Ectodermal cell (in vitro differentiated cells): ENCODE measurements around the gene CD8B2.
"Not testable (repeated sequence)": the region's sequence is repeated elsewhere in the genome, so short reads cannot be mapped to it uniquely, and the experiment has no call there.

Experiments used
- H3K27ac ChIP-seq: 2 replicates; pipeline ENCODE4 v1.7.0; 2013; ENCODE audit warnings: mild to moderate bottlenecking, low read depth, low read length; ENCODE audit not compliant: insufficient read depth, poor library complexity, severe bottlenecking
- H3K27me3 ChIP-seq: 2 replicates; pipeline ENCODE4 v1.7.0; 2013; ENCODE audit warnings: mild to moderate bottlenecking, low read length; ENCODE audit not compliant: insufficient read depth, control insufficient read depth, poor library complexity, severe bottlenecking
- H3K36me3 ChIP-seq: one replicate; pipeline ENCODE4 v1.7.0; 2013; ENCODE audit warnings: low read length; ENCODE audit not compliant: control insufficient read depth, insufficient read depth
- H3K4me1 ChIP-seq: one replicate; pipeline ENCODE4 v1.7.0; 2013; ENCODE audit warnings: low read length; ENCODE audit not compliant: control insufficient read depth, insufficient read depth
- H3K4me3 ChIP-seq: 2 replicates; pipeline ENCODE4 v1.7.0; 2013; ENCODE audit warnings: low read depth, low read length, control low read depth; ENCODE audit not compliant: insufficient read depth
- H3K9me3 ChIP-seq: 2 replicates; pipeline ENCODE4 v1.7.0; 2013; ENCODE audit warnings: mild to moderate bottlenecking, low read length, moderate library complexity; ENCODE audit not compliant: control insufficient read depth
- WGBS, 2 experiments: methylation state at CpG; one replicate each; pipeline ENCODE4 v1.1.7; 2013; ENCODE audit warnings: missing lambda C conversion rate in 2 of 2; 5-methylcytosine and 5-hydroxymethylcytosine counted together

CD8B2 gene

DNA sequence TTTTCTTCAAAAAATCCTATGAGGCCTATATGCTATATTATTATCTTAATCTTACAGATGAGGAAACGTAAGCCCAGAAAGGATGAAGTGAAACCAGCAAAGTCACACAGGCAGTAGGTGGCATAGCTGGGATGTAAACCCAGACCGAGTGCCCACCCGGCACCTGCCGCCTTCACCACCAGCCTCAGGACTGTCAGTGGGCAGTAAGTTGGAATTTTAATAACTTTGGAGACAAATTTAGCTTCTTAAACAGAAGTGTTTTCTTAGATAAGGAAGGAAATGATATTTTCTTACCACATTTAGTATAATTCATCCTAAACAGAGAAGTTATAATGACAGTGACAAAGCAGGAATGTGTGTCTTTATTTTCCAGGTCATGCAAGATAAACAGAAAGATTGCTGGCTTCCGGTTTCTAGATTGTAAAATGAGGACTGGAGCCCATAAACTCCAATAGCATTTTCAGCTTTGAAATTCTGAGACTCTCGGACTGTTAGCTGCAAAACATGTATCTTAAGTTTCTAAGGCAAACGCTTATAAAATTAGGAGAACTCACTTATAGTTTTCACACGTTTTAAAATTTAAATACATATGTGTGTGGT is 59.3 kb downstream of the CD8B2 start:
- WGBS, 2 experiments: 94 to 96% methylated on average over 6 to 7 of the region's 8 CpGs
- H3K27me3 ChIP-seq: peaks cover 6% of the 10 kb centered on the region
- no peak overlapping the region for H3K27ac ChIP-seq
- H3K4me1 ChIP-seq: no peaks in the 10 kb centered on the region
- no peaks in the 10 kb centered on the region for H3K36me3 ChIP-seq
- H3K4me3 ChIP-seq: no peak overlapping the region
- no peaks in the 10 kb centered on the region for H3K9me3 ChIP-seq

DNA sequence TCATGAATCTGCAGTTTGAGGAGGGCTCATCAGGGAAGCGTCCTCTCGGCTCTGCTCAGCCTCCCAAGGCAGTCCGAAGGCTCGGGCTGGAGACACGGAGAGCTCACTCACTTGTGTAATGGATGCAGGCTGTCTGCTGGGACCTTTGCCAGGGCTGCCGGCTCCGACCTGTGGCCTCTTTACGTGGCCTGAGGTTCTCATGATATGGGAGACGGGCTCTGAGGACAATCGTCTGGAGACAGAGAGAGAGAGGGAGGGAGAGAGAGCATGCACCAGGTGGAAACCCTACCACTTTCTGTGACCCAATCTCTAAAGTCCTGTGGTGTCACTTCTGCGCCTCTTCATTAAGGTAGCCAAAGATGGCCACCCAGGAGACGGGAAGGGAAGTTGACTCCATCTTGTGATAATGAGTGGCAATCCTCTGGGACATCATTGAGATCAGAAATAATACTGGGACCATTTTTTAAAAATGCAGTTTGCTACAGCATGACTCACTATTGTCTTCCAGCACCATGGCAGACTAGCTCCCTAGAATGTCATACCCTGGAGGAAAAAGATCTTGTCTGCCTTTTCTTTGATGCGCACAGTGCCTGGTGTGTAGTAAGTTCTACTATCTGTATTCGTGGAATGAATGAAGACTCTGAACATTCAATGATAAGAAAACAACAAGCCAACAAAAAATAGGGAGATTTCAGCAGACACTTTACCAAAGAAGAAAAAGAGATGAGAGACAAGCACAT is 60.2 kb downstream of the CD8B2 start:
- Histone ChIP-seq H3K27ac (no peak overlapping the region), H3K27me3 (peaks cover 6% of the 10 kb centered on the region), H3K36me3 (no peaks in the 10 kb centered on the region), H3K4me3 (no peak overlapping the region), H3K4me1 (no peaks in the 10 kb centered on the region), H3K9me3 (no peaks in the 10 kb centered on the region)
- WGBS, 2 experiments: 87 to 91% methylated on average over 12 to 14 of the region's 14 CpGs

DNA sequence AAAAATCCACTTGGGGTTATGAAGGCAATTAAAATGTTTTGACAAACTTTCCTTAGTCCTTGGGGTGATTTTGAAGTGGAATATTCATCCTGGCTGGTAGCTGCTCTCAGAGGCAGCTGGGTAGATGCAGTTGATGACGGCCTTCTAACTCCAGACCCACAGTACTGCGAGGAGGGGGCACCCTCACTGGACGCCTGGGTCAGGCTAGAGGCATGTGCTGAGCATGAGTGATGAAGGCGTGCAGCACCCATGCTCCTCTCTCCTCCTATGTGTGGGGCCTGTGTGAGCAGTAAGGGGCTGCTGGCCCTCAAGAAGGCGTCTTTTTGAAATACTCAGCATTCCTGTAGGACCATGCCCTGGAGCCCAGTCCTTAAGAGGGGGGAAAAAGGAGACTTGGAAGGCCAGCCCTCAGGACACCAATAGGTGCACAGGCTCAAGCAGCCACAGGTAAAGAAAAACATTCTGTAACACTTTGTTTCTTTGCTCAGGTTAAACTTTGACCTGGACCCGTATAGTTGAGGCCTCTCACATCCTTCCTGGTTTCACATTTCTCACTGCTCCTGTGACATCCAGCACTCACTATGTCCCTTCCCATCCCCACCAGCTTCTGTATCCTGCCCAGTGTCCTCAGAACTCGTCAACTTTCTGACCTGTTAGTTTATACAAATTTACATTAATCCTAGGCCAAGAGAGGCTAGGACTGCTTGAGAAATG is 64.4 kb downstream of the CD8B2 start:
- peaks cover 4% of the 10 kb centered on the region for H3K4me1 ChIP-seq
- H3K36me3 ChIP-seq: no peaks in the 10 kb centered on the region
- 88 to 89% methylated on average over 7 of the region's 7 CpGs for WGBS, 2 experiments
- H3K9me3 ChIP-seq: peaks cover under 1% of the 10 kb centered on the region
- no peaks in the 10 kb centered on the region for H3K27me3 ChIP-seq
- H3K4me3 ChIP-seq: no peak overlapping the region
- no peak overlapping the region for H3K27ac ChIP-seq

DNA sequence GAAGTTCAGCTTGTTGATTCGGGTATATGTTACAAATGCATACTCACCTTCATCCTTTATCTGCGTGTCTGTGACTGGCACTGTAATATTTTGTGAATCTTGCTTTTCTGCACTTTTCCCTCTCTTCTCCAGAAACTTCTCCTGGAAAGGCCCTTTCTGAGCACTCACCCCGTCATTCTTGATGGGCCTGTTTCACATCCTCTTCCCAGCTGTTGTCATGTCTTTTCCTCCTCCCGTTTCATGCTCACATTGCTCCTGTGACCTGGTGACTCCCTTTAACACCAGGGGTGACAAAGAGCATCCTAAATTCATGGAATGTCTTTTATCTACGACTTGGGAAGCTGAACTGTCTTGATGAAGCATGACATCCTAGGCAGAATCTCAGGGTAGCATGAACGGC is 65.8 kb downstream of the CD8B2 start:
- Histone ChIP-seq H3K9me3 (peaks cover 3% of the 10 kb centered on the region), H3K27ac (peak overlapping the region; percentile 13), H3K27me3 (no peaks in the 10 kb centered on the region), H3K4me1 (peaks cover 4% of the 10 kb centered on the region), H3K36me3 (no peaks in the 10 kb centered on the region), H3K4me3 (no peak overlapping the region)
- WGBS, 2 experiments: 72 to 74% methylated on average over 6 of the region's 6 CpGs

DNA sequence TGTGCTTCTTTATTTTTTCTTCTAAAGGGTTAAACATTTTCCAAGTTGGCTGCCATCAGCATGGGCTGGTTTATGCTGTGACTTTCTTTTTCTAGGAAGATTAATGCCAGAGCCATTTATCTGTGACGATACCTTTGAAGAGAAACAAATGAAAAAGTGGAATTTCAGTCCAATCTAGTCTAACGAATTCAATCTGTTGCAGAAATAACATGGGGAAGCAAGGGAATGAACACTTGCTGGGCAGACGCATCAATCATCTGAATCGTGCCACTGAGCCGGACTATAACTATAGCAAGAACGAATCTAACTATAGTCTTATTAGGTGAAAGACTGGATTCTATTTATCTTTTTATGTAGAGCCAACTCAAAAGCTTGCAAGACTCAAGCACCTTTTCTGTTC is 66.2 kb downstream of the CD8B2 start:
- peak overlapping the region; percentile 13 for H3K27ac ChIP-seq
- peaks cover 3% of the 10 kb centered on the region for H3K9me3 ChIP-seq
- no peak overlapping the region for H3K4me3 ChIP-seq
- 93 to 98% methylated on average over 6 of the region's 6 CpGs for WGBS, 2 experiments
- peaks cover 4% of the 10 kb centered on the region for H3K4me1 ChIP-seq
- H3K27me3 ChIP-seq: no peaks in the 10 kb centered on the region
- H3K36me3 ChIP-seq: no peaks in the 10 kb centered on the region

DNA sequence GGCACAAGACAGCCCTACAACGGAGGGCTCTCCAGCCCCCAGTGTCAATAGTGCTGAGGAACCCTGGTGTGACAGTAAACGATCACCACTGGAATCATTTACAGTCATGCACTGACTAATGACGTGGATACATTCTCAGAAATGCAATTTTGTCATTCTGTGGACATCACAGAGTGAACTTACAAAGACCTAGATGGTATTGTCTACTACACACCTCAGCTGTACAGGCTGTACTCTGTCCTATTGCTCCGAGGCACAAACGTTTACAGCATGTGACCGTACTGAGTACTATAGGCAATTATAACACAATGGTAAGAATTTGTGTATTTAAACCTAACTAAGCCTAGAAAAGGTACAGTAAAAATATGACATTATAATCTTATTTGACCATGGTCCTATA is 67.2 kb downstream of the CD8B2 start:
- H3K27ac ChIP-seq: no peak overlapping the region
- H3K4me3 ChIP-seq: no peak overlapping the region
- no peaks in the 10 kb centered on the region for H3K27me3 ChIP-seq
- 76 to 91% methylated on average over 5 to 6 of the region's 6 CpGs for WGBS, 2 experiments
- H3K4me1 ChIP-seq: peaks cover 4% of the 10 kb centered on the region
- no peaks in the 10 kb centered on the region for H3K36me3 ChIP-seq
- peaks cover 3% of the 10 kb centered on the region for H3K9me3 ChIP-seq

DNA sequence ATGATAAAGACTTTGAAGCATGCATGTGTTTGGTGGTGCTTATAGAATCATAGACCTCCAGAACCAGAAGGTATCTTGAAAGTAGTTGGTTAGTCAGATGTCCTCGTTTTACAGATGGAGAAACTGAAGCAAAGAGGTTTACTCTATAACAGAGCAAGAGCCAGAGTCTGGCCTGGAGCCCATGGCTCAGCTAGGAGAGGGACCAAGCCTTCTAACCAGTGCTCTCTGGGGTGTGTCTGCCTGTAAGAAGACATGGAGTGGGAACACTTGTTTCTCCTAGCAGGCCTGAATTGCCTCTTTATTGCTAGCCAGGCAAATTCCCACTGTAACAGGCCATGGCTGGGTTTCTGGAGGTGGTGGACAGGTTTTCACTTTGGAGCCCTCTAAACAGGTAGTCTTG is 67.9 kb downstream of the CD8B2 start:
- no peak overlapping the region for H3K27ac ChIP-seq
- 0% methylated on average over 1 of the region's 1 CpG for WGBS, 2 experiments
- H3K4me1 ChIP-seq: peaks cover 4% of the 10 kb centered on the region
- no peak overlapping the region for H3K4me3 ChIP-seq
- H3K36me3 ChIP-seq: no peaks in the 10 kb centered on the region
- no peaks in the 10 kb centered on the region for H3K27me3 ChIP-seq
- H3K9me3 ChIP-seq: peaks cover 3% of the 10 kb centered on the region

DNA sequence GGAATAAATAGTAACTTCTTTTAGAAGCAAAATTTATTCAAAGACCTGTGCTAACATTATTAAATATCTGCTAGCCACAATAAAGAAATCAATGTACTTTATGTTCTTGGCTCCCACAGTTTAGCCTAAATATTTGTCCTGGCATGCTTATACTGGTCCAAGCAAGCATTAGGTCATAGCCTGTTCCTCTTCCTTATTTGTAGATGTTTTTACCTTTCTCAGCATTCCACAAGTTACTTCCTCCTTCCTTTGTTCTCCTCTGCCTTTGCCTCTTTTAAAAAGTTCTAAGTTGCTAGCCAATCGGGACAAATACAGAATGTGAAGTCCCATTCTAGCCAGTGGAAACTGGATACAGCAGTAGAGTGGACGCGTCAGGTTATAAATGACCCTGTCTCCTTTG is 72.6 kb downstream of the CD8B2 start:
- not testable (repeated sequence) for H3K36me3 ChIP-seq, H3K4me3 ChIP-seq, H3K9me3 ChIP-seq, H3K4me1 ChIP-seq, H3K27me3 ChIP-seq, H3K27ac ChIP-seq
- 96 to 97% methylated on average over 3 of the region's 3 CpGs for WGBS, 2 experiments

DNA sequence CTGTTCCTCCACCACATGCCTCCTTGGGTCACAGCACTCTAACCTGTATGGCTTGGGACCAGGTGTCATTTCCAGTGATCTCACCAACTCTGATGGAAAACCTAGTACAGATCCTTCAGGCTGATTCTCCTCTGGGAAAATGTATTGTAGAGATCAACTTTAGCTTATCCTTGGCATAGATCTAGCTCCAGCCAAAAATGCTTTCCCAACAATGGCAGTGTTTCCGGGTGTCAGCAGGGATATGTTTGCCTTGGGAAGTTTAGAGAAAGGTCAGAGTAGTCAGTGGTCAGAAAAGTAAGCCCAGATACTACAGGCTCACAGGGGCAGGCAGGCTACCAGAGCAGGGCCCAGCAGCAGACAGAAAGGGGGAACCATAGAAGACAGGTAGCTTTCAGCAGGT is 73.6 kb downstream of the CD8B2 start:
- H3K4me3 ChIP-seq: no peak overlapping the region
- peaks cover 3% of the 10 kb centered on the region for H3K9me3 ChIP-seq
- no peaks in the 10 kb centered on the region for H3K4me1 ChIP-seq
- no peaks in the 10 kb centered on the region for H3K36me3 ChIP-seq
- H3K27ac ChIP-seq: no peak overlapping the region
- H3K27me3 ChIP-seq: no peaks in the 10 kb centered on the region
- 96% methylated on average over 1 of the region's 1 CpG for WGBS, 2 experiments

DNA sequence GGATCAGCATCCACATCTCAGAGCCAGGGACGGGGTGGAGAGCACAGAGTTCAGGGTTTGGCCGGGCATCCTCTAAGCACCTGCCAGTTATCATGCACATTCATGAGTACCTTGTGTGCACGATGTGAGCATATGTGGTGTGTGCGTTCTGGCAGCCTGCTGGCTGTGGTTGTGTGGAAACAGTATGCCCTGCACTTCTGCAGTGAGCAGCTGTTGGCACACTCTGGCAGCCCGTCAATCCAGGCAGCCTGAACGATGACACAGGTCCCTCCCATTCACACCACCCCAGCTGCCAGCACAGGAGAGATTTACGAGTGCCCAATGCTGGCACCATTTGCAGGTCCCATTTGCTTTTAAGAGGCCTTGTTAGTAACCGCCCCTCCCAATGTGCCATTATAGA is 74.2 kb downstream of the CD8B2 start:
- Histone ChIP-seq H3K27me3 (no peaks in the 10 kb centered on the region), H3K4me1 (no peaks in the 10 kb centered on the region), H3K9me3 (peaks cover 3% of the 10 kb centered on the region), H3K27ac (no peak overlapping the region), H3K4me3 (no peak overlapping the region), H3K36me3 (no peaks in the 10 kb centered on the region)
- 86 to 92% methylated on average over 8 of the region's 8 CpGs for WGBS, 2 experiments
